ENCODE results near the gene STON2.

GRCh38 chr14:81441626-81442134 is 41.6 kb upstream of the STON2 start:
- TF ChIP-seq CTCF (conservative IDR thresholded peaks at IDR 0.05; ENCODE audit: low read depth, low read length) (no peak), EZH2 (IDR thresholded peaks at IDR 0.05; ENCODE audit: borderline replicate concordance, low read depth, low read length, poor library complexity, severe bottlenecking) (no peak)

Measured in A673 (cell line).